ENCODE results near the gene EYA4.

Gene EYA4

DNA sequence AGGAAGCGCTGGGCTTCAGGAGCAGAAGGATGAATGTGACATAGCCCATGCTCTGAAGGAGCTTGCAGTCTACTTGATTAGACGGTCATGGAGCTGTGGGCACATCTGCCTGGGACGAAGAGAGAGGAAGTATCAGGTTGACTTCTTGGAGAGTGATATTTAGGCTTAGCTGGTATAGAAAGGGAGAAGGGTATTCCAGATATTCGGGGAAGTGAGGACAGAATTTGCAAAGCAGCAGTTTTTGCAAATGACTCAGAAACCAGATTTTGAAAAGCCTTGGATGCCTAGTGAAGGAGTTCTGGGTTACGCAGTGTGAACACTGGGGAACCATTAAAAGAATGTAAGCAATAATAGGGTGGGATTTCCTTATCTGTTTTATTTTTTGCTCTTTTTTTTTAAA, 60.7 kb downstream of the EYA4 start:
- Histone ChIP-seq H3K9ac (ENCODE audit: low read depth in 1 of 2, low read length in 2 of 2) (no peak overlapping the region), H3K9me3 (ENCODE audit: control insufficient read depth in 2 of 2, low read length in 2 of 2) (no peaks in the 10 kb centered on the region), H3K4me3 (ENCODE audit: low read length in 2 of 2) (no peak overlapping the region), H3K27ac (ENCODE audit: low read depth in 2 of 2, low read length in 2 of 2) (no peak overlapping the region), H3K36me3 (ENCODE audit: control insufficient read depth in 2 of 2, insufficient read depth in 2 of 2, low read length in 2 of 2) (no peaks in the 10 kb centered on the region), H3K4me1 (ENCODE audit: control insufficient read depth in 2 of 2, insufficient read depth in 2 of 2, low read length in 2 of 2) (no peaks in the 10 kb centered on the region), H3K27me3 (ENCODE audit: control insufficient read depth in 2 of 2, insufficient read depth in 2 of 2, low read length in 2 of 2) (no peaks in the 10 kb centered on the region)

DNA sequence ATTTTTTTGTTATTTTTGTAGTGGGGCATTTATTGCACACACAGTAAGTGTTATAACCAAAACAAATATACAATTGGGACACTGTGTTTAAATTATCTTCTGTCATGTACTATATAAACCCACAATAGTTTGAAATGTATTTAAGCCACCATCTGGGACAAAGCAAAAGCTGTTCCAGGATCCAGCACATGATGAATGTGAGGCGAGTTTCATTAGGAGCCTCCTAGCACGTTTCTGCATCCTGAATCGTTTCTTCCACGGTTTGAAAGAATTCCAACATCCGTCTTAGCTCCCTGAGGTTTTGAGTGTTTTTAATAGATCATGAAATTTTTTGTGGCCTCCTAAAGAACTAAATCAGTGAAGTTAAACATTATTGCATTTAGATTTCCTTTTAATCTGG, 65.8 kb downstream of the EYA4 start:
- Histone ChIP-seq H3K4me3 (ENCODE audit: low read length in 2 of 2) (no peak overlapping the region), H3K4me1 (ENCODE audit: control insufficient read depth in 2 of 2, insufficient read depth in 2 of 2, low read length in 2 of 2) (no peaks in the 10 kb centered on the region), H3K9me3 (ENCODE audit: control insufficient read depth in 2 of 2, low read length in 2 of 2) (no peaks in the 10 kb centered on the region), H3K9ac (ENCODE audit: low read depth in 1 of 2, low read length in 2 of 2) (no peak overlapping the region), H3K27ac (ENCODE audit: low read depth in 2 of 2, low read length in 2 of 2) (no peak overlapping the region), H3K27me3 (ENCODE audit: control insufficient read depth in 2 of 2, insufficient read depth in 2 of 2, low read length in 2 of 2) (no peaks in the 10 kb centered on the region), H3K36me3 (ENCODE audit: control insufficient read depth in 2 of 2, insufficient read depth in 2 of 2, low read length in 2 of 2) (no peaks in the 10 kb centered on the region)

DNA sequence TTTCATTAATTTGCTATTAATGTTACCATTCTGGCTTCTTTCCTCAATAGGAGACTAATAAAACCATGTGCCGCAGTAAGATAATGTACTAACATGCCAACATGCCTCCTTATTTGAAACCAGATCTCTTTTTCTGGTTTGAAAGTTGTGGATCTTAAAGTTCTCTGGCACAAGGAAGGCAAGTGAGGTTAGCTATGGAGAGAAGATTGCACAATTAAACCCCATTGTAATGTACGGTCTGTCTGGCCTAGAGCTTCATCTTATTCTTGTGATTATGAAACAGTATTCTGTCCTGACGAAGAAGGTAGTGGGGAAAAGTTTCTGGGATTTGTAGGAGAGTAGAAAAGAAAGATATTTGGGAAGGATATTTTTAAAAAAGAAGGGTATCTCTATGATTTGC, 68.4 kb downstream of the EYA4 start:
- no peaks in the 10 kb centered on the region for H3K27me3 ChIP-seq (ENCODE audit: control insufficient read depth in 2 of 2, insufficient read depth in 2 of 2, low read length in 2 of 2)

GRCh38 chr6:133312006-133312405, 70.8 kb downstream of the EYA4 start:
- Histone ChIP-seq H3K27ac (ENCODE audit: low read depth in 2 of 2, low read length in 2 of 2) (no peak overlapping the region), H3K9me3 (ENCODE audit: control insufficient read depth in 2 of 2, low read length in 2 of 2) (no peaks in the 10 kb centered on the region), H3K4me3 (ENCODE audit: low read length in 2 of 2) (no peak overlapping the region), H3K27me3 (ENCODE audit: control insufficient read depth in 2 of 2, insufficient read depth in 2 of 2, low read length in 2 of 2) (no peaks in the 10 kb centered on the region), H3K36me3 (ENCODE audit: control insufficient read depth in 2 of 2, insufficient read depth in 2 of 2, low read length in 2 of 2) (no peaks in the 10 kb centered on the region), H3K9ac (ENCODE audit: low read depth in 1 of 2, low read length in 2 of 2) (no peak overlapping the region), H3K4me1 (ENCODE audit: control insufficient read depth in 2 of 2, insufficient read depth in 2 of 2, low read length in 2 of 2) (no peaks in the 10 kb centered on the region)

More for the DNA sequence above, 68.4 kb downstream of the EYA4 start:
- H3K9me3 ChIP-seq (ENCODE audit: control insufficient read depth in 2 of 2, low read length in 2 of 2), result no peaks in the 10 kb centered on the region
- H3K27ac ChIP-seq (ENCODE audit: low read depth in 2 of 2, low read length in 2 of 2), result no peak overlapping the region
- H3K36me3 ChIP-seq (ENCODE audit: control insufficient read depth in 2 of 2, insufficient read depth in 2 of 2, low read length in 2 of 2), result no peaks in the 10 kb centered on the region
- H3K4me3 ChIP-seq (ENCODE audit: low read length in 2 of 2), result no peak overlapping the region
- H3K9ac ChIP-seq (ENCODE audit: low read depth in 1 of 2, low read length in 2 of 2), result no peak overlapping the region
- H3K4me1 ChIP-seq (ENCODE audit: control insufficient read depth in 2 of 2, insufficient read depth in 2 of 2, low read length in 2 of 2), result no peaks in the 10 kb centered on the region

- H3K4me3 ChIP-seq (ENCODE audit: low read length in 2 of 2), result no peak overlapping the region
- no peaks in the 10 kb centered on the region for H3K4me1 ChIP-seq (ENCODE audit: control insufficient read depth in 2 of 2, insufficient read depth in 2 of 2, low read length in 2 of 2)
- no peaks in the 10 kb centered on the region for H3K36me3 ChIP-seq (ENCODE audit: control insufficient read depth in 2 of 2, insufficient read depth in 2 of 2, low read length in 2 of 2)
- no peaks in the 10 kb centered on the region for H3K9me3 ChIP-seq (ENCODE audit: control insufficient read depth in 2 of 2, low read length in 2 of 2)
- no peak overlapping the region for H3K9ac ChIP-seq (ENCODE audit: low read depth in 1 of 2, low read length in 2 of 2)
- H3K27me3 ChIP-seq (ENCODE audit: control insufficient read depth in 2 of 2, insufficient read depth in 2 of 2, low read length in 2 of 2), result no peaks in the 10 kb centered on the region
- no peak overlapping the region for H3K27ac ChIP-seq (ENCODE audit: low read depth in 2 of 2, low read length in 2 of 2)
Observed at GRCh38 chr6:133313068-133313467, 71.9 kb downstream of the EYA4 start.

DNA sequence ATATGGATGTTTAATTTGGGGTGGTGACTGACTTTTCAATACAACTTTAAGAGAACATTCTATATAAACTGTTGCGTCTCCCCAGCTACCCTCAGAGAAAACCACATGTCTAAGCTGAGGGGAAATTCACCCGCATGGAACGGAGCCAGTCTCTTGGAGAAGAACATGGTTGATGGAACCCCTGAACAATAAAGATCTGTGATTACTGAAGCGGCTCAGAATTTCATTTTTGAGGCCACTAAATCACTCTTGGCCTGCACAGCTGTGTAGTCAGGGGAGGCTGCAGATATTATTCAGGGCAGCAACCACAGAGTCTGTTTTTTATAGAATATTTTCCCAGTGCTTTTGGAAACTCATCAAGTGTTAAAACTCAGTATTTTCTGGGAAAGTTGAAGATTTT, 73.8 kb downstream of the EYA4 start:
- H3K9ac ChIP-seq (ENCODE audit: low read depth in 1 of 2, low read length in 2 of 2), result no peak overlapping the region
- H3K27ac ChIP-seq (ENCODE audit: low read depth in 2 of 2, low read length in 2 of 2), result no peak overlapping the region
- no peaks in the 10 kb centered on the region for H3K9me3 ChIP-seq (ENCODE audit: control insufficient read depth in 2 of 2, low read length in 2 of 2)
- no peaks in the 10 kb centered on the region for H3K36me3 ChIP-seq (ENCODE audit: control insufficient read depth in 2 of 2, insufficient read depth in 2 of 2, low read length in 2 of 2)
- H3K4me1 ChIP-seq (ENCODE audit: control insufficient read depth in 2 of 2, insufficient read depth in 2 of 2, low read length in 2 of 2), result no peaks in the 10 kb centered on the region
- H3K27me3 ChIP-seq (ENCODE audit: control insufficient read depth in 2 of 2, insufficient read depth in 2 of 2, low read length in 2 of 2), result no peaks in the 10 kb centered on the region
- no peak overlapping the region for H3K4me3 ChIP-seq (ENCODE audit: low read length in 2 of 2)

GRCh38 chr6:133315811-133316210, 74.7 kb downstream of the EYA4 start:
- Histone ChIP-seq H3K36me3 (ENCODE audit: control insufficient read depth in 2 of 2, insufficient read depth in 2 of 2, low read length in 2 of 2) (no peaks in the 10 kb centered on the region), H3K9me3 (ENCODE audit: control insufficient read depth in 2 of 2, low read length in 2 of 2) (no peaks in the 10 kb centered on the region), H3K27ac (ENCODE audit: low read depth in 2 of 2, low read length in 2 of 2) (no peak overlapping the region), H3K4me3 (ENCODE audit: low read length in 2 of 2) (no peak overlapping the region), H3K27me3 (ENCODE audit: control insufficient read depth in 2 of 2, insufficient read depth in 2 of 2, low read length in 2 of 2) (no peaks in the 10 kb centered on the region), H3K9ac (ENCODE audit: low read depth in 1 of 2, low read length in 2 of 2) (no peak overlapping the region), H3K4me1 (ENCODE audit: control insufficient read depth in 2 of 2, insufficient read depth in 2 of 2, low read length in 2 of 2) (no peaks in the 10 kb centered on the region)

DNA sequence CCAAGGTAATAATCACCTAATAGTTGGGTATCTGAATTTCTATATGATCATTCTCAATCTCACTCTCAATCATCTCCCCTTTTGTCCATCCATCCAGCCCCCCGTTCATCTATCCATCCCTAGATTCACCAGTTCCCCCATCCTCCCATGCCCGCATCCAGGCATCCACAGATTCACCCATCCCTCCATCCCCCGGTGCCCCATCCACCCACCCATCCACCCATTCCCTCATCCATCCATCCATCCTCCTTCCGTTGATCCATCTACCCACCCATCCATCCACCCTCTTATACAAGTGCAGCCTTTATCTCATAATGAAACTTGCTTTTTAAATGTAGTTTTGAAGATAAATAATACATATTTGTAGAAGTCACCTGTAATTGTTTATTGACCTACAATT, 76.5 kb downstream of the EYA4 start:
- no peak overlapping the region for H3K27ac ChIP-seq (ENCODE audit: low read depth in 2 of 2, low read length in 2 of 2)

GRCh38 chr6:133326584-133326983, 85.4 kb downstream of the EYA4 start:
- H3K27ac ChIP-seq (ENCODE audit: low read depth in 2 of 2, low read length in 2 of 2), result no peak overlapping the region
- H3K36me3 ChIP-seq (ENCODE audit: control insufficient read depth in 2 of 2, insufficient read depth in 2 of 2, low read length in 2 of 2), result no peaks in the 10 kb centered on the region
- H3K4me3 ChIP-seq (ENCODE audit: low read length in 2 of 2), result no peak overlapping the region
- H3K4me1 ChIP-seq (ENCODE audit: control insufficient read depth in 2 of 2, insufficient read depth in 2 of 2, low read length in 2 of 2), result no peaks in the 10 kb centered on the region
- H3K9me3 ChIP-seq (ENCODE audit: control insufficient read depth in 2 of 2, low read length in 2 of 2), result no peaks in the 10 kb centered on the region
- no peak overlapping the region for H3K9ac ChIP-seq (ENCODE audit: low read depth in 1 of 2, low read length in 2 of 2)
- no peaks in the 10 kb centered on the region for H3K27me3 ChIP-seq (ENCODE audit: control insufficient read depth in 2 of 2, insufficient read depth in 2 of 2, low read length in 2 of 2)

More for the DNA sequence above, 76.5 kb downstream of the EYA4 start:
- Histone ChIP-seq H3K4me1 (ENCODE audit: control insufficient read depth in 2 of 2, insufficient read depth in 2 of 2, low read length in 2 of 2) (no peaks in the 10 kb centered on the region), H3K9me3 (ENCODE audit: control insufficient read depth in 2 of 2, low read length in 2 of 2) (no peaks in the 10 kb centered on the region), H3K36me3 (ENCODE audit: control insufficient read depth in 2 of 2, insufficient read depth in 2 of 2, low read length in 2 of 2) (no peaks in the 10 kb centered on the region), H3K4me3 (ENCODE audit: low read length in 2 of 2) (no peak overlapping the region), H3K9ac (ENCODE audit: low read depth in 1 of 2, low read length in 2 of 2) (no peak overlapping the region), H3K27me3 (ENCODE audit: control insufficient read depth in 2 of 2, insufficient read depth in 2 of 2, low read length in 2 of 2) (no peaks in the 10 kb centered on the region)

DNA sequence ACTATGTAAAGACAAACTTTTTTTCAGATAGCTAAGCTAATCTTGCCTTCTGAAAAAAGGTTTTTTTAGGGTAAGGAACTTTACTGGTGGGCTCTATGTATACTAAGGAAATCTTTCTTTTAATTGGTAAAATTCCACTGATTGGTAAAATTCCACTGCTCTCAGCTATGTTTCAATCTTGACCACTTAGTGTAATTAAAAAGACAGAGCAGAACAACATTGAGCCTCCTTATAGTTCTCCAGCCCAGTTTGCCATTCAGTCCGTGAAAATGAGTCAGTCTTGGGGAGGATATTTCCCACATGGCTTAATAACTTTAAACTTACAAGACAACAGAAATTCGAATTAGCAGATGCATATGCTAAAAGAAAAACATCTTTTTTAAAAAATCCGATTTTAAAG, 92.7 kb downstream of the EYA4 start:
- Histone ChIP-seq H3K27ac (ENCODE audit: low read depth in 2 of 2, low read length in 2 of 2) (no peak overlapping the region), H3K4me1 (ENCODE audit: control insufficient read depth in 2 of 2, insufficient read depth in 2 of 2, low read length in 2 of 2) (no peaks in the 10 kb centered on the region), H3K9me3 (ENCODE audit: control insufficient read depth in 2 of 2, low read length in 2 of 2) (no peaks in the 10 kb centered on the region), H3K36me3 (ENCODE audit: control insufficient read depth in 2 of 2, insufficient read depth in 2 of 2, low read length in 2 of 2) (no peaks in the 10 kb centered on the region), H3K4me3 (ENCODE audit: low read length in 2 of 2) (no peak overlapping the region), H3K9ac (ENCODE audit: low read depth in 1 of 2, low read length in 2 of 2) (no peak overlapping the region), H3K27me3 (ENCODE audit: control insufficient read depth in 2 of 2, insufficient read depth in 2 of 2, low read length in 2 of 2) (no peaks in the 10 kb centered on the region)

DNA sequence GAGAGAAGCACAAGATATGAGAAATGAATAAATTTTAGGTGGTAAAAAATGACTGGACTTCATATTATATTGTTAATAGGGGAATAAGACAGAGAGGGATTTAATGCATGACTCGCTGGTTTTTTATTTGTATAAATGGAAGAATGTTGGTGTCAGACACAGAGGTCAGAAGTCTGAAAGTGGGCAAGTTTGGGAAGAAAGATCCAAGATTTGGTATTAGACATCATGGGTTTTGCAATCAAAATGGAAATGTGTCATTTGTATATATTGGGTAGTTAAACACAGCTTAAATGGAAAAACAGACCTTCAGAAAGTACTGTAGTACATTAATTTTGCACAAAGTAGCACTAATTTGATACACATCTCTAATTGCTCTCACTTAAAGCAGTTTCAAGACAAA, 96.2 kb downstream of the EYA4 start:
- no peak overlapping the region for H3K9ac ChIP-seq (ENCODE audit: low read depth in 1 of 2, low read length in 2 of 2)
- H3K9me3 ChIP-seq (ENCODE audit: control insufficient read depth in 2 of 2, low read length in 2 of 2), result no peaks in the 10 kb centered on the region
- H3K27ac ChIP-seq (ENCODE audit: low read depth in 2 of 2, low read length in 2 of 2), result no peak overlapping the region
- H3K36me3 ChIP-seq (ENCODE audit: control insufficient read depth in 2 of 2, insufficient read depth in 2 of 2, low read length in 2 of 2), result no peaks in the 10 kb centered on the region
- H3K4me3 ChIP-seq (ENCODE audit: low read length in 2 of 2), result no peak overlapping the region
- H3K4me1 ChIP-seq (ENCODE audit: control insufficient read depth in 2 of 2, insufficient read depth in 2 of 2, low read length in 2 of 2), result no peaks in the 10 kb centered on the region
- no peaks in the 10 kb centered on the region for H3K27me3 ChIP-seq (ENCODE audit: control insufficient read depth in 2 of 2, insufficient read depth in 2 of 2, low read length in 2 of 2)
